ENCODE results near the gene SLAMF8.

SLAMF8 gene

GRCh38 chr1:159817276-159818041 is 9.2 kb upstream of the SLAMF8 start:
- no peak for DNase-seq (ENCODE audit: low read depth in 2 of 2)

DNA sequence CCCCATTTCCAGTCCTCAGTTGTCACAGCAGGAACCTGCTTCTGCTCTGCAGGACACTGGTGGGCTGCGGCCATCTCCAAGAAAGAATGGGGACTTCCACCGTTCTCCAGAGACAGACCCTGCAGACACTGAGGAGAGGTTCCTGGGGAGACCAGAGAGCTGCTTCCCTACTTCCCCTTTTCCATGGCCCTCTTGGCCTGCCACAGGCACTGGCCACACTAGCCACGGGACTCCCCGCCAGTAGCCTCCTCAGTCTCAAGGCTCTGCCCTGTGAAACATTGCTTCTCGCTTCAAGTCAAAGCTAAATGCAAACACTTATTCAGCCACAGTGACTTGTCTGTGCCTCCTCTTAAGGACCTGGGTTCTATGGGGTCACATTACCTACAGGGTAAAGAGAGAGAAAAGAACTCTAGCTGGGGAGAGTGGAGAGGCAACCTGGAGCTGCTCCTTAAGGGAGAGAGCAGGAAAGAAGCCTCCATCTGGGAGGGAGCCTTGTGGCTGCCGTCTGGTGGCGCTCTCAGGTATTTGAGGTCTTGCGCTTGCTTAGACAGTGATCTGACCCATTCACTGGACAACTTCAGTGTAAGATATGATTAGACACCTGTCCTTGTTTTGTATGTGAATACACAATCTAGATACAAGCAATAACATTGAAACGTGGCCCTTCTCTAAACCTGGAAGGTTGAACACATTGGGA is 5.4 kb upstream of the SLAMF8 start:
- no peak for DNase-seq (ENCODE audit: low read depth in 2 of 2)

GRCh38 chr1:159823406-159823805 is 3.3 kb upstream of the SLAMF8 start:
- no peak for DNase-seq (ENCODE audit: low read depth in 2 of 2)

- no peak for DNase-seq (ENCODE audit: low read depth in 2 of 2)
Measured at GRCh38 chr1:159825564-159825963, 1.1 kb upstream of the SLAMF8 start.

GRCh38 chr1:159827102-159827490 is 423 bp downstream of the SLAMF8 start:
- DNase-seq (ENCODE audit: low read depth in 2 of 2) = no peak

DNA sequence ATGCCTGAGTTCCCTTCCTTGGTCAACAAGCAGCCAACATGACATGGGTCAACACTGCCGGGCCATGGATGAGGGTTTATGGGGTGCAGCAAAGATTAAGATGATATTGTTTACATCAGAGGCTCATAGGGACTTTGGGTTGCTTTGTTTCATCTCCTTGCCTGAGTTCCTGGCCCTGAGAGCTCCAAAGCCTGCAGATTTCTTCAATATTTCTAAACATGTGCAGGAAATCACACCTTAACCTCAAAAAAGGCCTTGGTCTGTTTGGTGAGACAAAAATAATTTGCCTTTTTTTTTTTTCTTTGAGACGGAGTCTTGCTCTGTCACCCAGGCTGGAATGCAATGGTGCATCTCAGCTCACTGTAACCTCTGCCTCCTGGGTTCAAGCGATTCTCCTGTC is 876 bp downstream of the SLAMF8 start:
- DNase-seq (ENCODE audit: low read depth in 2 of 2) = no peak

- DNase-seq (ENCODE audit: low read depth in 2 of 2) = no peak
Measured at GRCh38 chr1:159828176-159828575, 1.5 kb downstream of the SLAMF8 start.

- no peak for DNase-seq (ENCODE audit: low read depth in 2 of 2)
Measured at GRCh38 chr1:159828581-159829272, 2.1 kb downstream of the SLAMF8 start.

GRCh38 chr1:159829273-159829634 is 2.6 kb downstream of the SLAMF8 start:
- no peak for DNase-seq (ENCODE audit: low read depth in 2 of 2)

DNA sequence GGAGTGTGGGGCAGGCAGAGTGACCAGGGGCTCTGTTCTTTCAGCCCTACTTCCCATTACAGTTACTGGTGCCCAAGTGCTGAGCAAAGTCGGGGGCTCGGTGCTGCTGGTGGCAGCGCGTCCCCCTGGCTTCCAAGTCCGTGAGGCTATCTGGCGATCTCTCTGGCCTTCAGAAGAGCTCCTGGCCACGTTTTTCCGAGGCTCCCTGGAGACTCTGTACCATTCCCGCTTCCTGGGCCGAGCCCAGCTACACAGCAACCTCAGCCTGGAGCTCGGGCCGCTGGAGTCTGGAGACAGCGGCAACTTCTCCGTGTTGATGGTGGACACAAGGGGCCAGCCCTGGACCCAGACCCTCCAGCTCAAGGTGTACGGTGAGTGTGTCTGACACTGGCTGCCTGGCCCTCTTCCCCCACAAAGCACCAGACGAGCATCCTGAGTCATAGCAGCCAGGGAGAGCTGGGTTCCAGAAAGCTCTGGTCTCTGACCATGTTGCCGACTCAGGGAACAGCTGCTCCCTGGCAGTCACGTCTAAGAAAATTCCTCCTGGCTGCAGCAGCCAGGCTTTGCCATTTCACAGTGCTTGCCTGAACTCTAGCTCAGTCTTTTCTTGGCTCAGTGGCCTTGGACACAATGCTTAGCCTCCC is 3.3 kb downstream of the SLAMF8 start:
- DNase-seq (ENCODE audit: low read depth in 2 of 2) = no peak

GRCh38 chr1:159830722-159831121 is 4.0 kb downstream of the SLAMF8 start:
- DNase-seq (ENCODE audit: low read depth in 2 of 2) = no peak

DNA sequence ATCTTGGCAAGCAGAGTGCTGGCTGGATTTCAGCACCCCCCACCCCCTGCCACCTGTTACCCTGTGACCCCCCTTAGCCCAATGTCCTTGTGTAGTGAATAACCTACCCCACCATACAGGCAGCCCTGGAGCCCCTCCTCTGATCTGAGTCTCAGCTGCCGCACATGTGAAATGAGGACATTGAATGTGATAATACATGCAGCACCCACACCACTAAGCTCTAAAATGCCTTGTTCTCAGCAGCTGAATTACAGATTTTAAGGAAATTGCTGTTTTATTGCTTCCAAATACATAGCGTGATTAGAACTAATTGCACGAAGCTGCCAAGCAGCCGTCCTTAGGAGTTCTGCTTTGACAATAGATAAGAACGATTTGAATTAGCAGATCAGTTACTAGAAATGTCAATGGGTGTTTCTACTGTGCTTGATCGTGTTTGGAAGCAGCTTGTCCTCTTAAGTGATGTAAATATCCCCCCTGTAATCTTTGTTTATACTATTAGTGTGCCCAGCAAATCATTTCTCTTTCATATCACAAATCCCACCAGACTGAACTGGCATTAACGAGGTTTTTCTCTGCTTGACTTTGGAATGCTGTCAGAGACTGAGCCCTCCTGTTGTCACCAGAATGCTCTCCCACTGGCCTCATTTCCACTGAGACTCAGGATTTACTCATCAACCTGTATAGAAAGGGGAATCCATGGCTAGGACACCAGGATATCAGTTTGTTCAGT is 4.9 kb downstream of the SLAMF8 start:
- no peak for DNase-seq (ENCODE audit: low read depth in 2 of 2)

DNA sequence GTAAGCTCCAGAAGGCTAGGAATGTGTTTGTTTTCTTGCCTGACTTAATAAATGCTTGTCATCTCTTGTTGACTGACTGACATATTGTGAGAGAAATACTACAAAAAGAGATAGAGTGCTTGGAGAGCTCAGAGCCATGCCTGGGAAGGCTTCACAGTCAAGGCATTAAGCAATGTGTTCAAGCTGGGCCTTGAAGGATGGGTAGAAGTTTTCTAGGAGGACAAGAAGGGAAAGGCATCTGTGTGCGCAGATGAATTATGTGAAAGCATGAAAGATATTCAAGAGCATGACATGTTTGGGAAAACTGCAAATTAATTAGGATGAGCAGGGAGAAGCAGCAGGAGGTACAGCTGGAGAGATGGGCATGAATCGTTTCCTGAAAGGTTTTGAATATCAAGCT is 5.6 kb downstream of the SLAMF8 start:
- no peak for DNase-seq (ENCODE audit: low read depth in 2 of 2)

- DNase-seq (ENCODE audit: low read depth in 2 of 2) = no peak
Measured at GRCh38 chr1:159835356-159835755, 8.7 kb downstream of the SLAMF8 start.

DNA sequence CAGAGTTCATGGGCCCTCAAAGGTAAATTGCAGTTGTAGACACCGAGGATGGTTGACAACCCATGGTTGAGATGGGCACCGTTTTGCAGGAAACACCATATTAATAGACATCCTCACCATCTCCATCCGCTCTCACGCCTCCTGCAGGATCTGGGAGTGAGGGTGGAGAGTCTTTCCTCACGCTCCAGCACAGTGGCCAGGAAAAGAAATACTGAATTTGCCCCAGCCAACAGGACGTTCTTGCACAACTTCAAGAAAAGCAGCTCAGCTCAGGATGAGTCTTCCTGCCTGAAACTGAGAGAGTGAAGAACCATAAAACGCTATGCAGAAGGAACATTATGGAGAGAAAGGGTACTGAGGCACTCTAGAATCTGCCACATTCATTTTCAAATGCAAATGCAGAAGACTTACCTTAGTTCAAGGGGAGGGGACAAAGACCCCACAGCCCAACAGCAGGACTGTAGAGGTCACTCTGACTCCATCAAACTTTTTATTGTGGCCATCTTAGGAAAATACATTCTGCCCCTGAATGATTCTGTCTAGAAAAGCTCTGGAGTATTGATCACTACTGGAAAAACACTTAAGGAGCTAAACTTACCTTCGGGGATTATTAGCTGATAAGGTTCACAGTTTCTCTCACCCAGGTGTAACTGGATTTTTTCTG is 9.3 kb downstream of the SLAMF8 start:
- DNase-seq (ENCODE audit: low read depth in 2 of 2) = no peak

DNA sequence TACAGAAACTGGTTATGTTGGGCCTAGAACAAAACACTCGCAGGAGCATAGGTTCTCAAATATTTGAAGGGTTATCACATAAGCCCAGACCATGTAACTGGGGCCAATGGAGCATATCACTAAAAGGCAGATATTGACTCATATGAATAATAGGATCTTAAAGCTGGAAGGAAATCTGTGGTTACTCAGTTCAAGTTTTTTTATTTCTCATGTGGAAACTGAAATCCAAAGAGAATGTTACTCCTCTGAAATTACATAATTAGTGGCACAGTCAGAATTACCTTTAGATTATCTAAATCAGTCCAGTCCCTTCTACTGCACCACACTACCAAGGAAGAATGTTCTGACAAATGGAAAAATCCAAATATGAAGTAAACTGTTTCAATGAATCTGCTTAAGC is 12.0 kb downstream of the SLAMF8 start:
- no peak for DNase-seq (ENCODE audit: low read depth in 2 of 2)

- no peak for DNase-seq (ENCODE audit: low read depth in 2 of 2)
Measured at GRCh38 chr1:159839116-159839849, 12.6 kb downstream of the SLAMF8 start.

- no peak for DNase-seq (ENCODE audit: low read depth in 2 of 2)
Measured at GRCh38 chr1:159841749-159842148, 15.1 kb downstream of the SLAMF8 start.

DNA sequence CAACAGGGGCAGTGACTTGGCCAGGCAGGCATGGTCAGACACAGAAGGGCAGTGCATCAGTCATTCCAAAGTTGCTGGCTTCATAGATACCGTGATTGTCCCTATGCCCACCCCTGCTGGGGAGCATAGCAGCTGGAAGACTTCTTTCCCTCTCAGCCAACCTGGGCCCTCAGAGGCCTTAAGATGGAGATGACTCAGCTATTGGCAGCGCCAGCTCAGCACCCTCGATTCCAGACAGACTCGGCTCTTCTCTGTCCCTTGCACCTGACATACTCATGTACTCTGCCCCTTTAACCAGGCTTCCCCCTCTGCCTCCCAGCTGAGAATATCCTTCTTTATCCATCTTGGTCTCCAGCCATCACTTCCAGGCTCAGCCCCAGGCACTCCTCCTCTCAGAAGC is 16.8 kb downstream of the SLAMF8 start:
- no peak for DNase-seq (ENCODE audit: low read depth in 2 of 2)
